HepG2 (cell line): ENCODE measurements around the gene PRKG1. TPM values are rescaled to one million over a fixed set of nuclear protein-coding genes. Genes with fewer than 3 reads are reported as not detected.

Experiments used
- ATAC-seq: fragments of 200-7000 bp; cut with Tn5 transposase; 3 replicates; pipeline ENCODE4 v1.9.1; 2020; ENCODE audit warnings: mild to moderate bottlenecking, moderate library complexity
- BruUV-seq: library from RNA; stranded (reverse); fragments of 400-500 nt; replicated peaks from 2 replicates; lab custom pipeline; 2021; lab: Mats Ljungman, UMichigan
- CTCF ChIA-PET: fragments of 300-600 bp; formaldehyde crosslinking; extraction: SDS; loops from one replicate; lab custom pipeline; 2021; ENCODE audit warnings: low total read pairs, inconsistent platforms, low intra/inter-chr PET ratio; lab: Yijun Ruan, JAX
- POLR2A ChIA-PET: fragments of 350-600 bp; sonication (Branson Sonifier 250); formaldehyde crosslinking; loops from one replicate; lab custom pipeline; 2020; ENCODE audit warnings: antibody characterized with exemption, inconsistent platforms; lab: Yijun Ruan, JAX
- DNase-seq: peaks from one replicate; pipeline ENCODE4 v3.0.0-alpha.2; 2015; ENCODE audit warnings: low spot score
- FAIRE-seq: peaks from 3 replicates; lab custom pipeline; 2011; peaks lifted over from hg19 to GRCh38; lab: Jason Lieb, UNC
- H2AFZ ChIP-seq: one replicate; pipeline ENCODE4 v1.6.1; 2011; ENCODE audit warnings: low read length, inconsistent platforms
- H3K27ac ChIP-seq: fragments of 300-600 bp; 3 replicates; pipeline ENCODE4 v1.8.0; 2011; ENCODE audit warnings: mixed run types, mild to moderate bottlenecking, mixed read lengths, low read length, inconsistent platforms; ENCODE audit not compliant: insufficient read depth; ENCODE audit errors: extremely low read length
- H3K27me3 ChIP-seq, 2 experiments: fragments of 200-600 bp in 1 of 2; 2 replicates in 1 of 2; 3 replicates in 1 of 2; pipeline versions ENCODE4 v1.6.0 to v1.8.0; 2011; ENCODE audit warnings: low read length in 2 of 2, mild to moderate bottlenecking in 2 of 2, moderate library complexity in 2 of 2, inconsistent platforms in 1 of 2; ENCODE audit not compliant: insufficient read depth in 2 of 2, control insufficient read depth in 1 of 2
- H3K36me3 ChIP-seq, 2 experiments: fragments of 200-600 bp in 1 of 2; replicated peaks in 1 of 2; 2 replicates in 1 of 2; 3 replicates in 1 of 2; pipeline versions ENCODE4 v1.5.1 to v1.8.0; 2011; ENCODE audit warnings: low read length in 2 of 2, inconsistent platforms in 1 of 2; ENCODE audit not compliant: insufficient read depth in 2 of 2, control insufficient read depth in 1 of 2
- H3K4me1 ChIP-seq: 2 replicates; pipeline ENCODE4 v1.5.1; 2012; ENCODE audit warnings: low read length, inconsistent platforms; ENCODE audit not compliant: insufficient read depth
- H3K4me2 ChIP-seq: 2 replicates; pipeline ENCODE4 v1.6.0; 2011; ENCODE audit warnings: low read depth, low read length, inconsistent platforms
- H3K4me3 ChIP-seq, 3 experiments: fragments of 200-600 bp in 1 of 3; sonication (generic), shearing (Covaris generic) in 1 of 3; replicated peaks in 1 of 3; 2 replicates each; pipeline ENCODE4 v1.5.1; 2011 to 2016; ENCODE audit warnings: low read length in 3 of 3, inconsistent platforms in 2 of 3, low read depth in 2 of 3, mild to moderate bottlenecking in 2 of 3, control low read depth in 1 of 3, mixed read lengths in 1 of 3; ENCODE audit not compliant: insufficient read depth in 1 of 3
- H3K79me2 ChIP-seq: one replicate; pipeline ENCODE4 v1.6.1; 2011; ENCODE audit warnings: low read length, inconsistent platforms; ENCODE audit not compliant: insufficient read depth
- H3K9ac ChIP-seq: 2 replicates; pipeline ENCODE4 v1.6.0; 2011; ENCODE audit warnings: mild to moderate bottlenecking, low read depth, low read length, inconsistent platforms; ENCODE audit not compliant: insufficient read depth
- H3K9me3 ChIP-seq: 2 replicates; pipeline ENCODE4 v1.5.1; 2012; ENCODE audit warnings: mild to moderate bottlenecking, low read length
- H4K20me1 ChIP-seq: 2 replicates; pipeline ENCODE4 v1.6.0; 2011; ENCODE audit warnings: inconsistent platforms, mild to moderate bottlenecking, low read length, moderate library complexity; ENCODE audit not compliant: insufficient read depth
- CEBPZ ChIP-seq: IDR thresholded peaks from 2 replicates; pipeline ENCODE4 v1.6.1; 2012; ENCODE audit warnings: low read length, improper control_type of control experiment
- CREBL2 ChIP-seq: sonication (generic); formaldehyde crosslinking; IDR thresholded peaks from 2 replicates; pipeline ENCODE4 v1.8.1; 2023; ENCODE audit warnings: missing genetic modification reagents, mild to moderate bottlenecking, borderline replicate concordance
- MIER2 ChIP-seq: IDR thresholded peaks from 2 replicates; pipeline ENCODE4 v1.6.1; 2016; ENCODE audit warnings: missing biosample characterization, missing genetic modification reagents
- NFE2L2 ChIP-seq: fragments of 150-350 bp; IDR thresholded peaks from 2 replicates; pipeline ENCODE4 v1.6.1; 2014; ENCODE audit warnings: low read length
- TRIM22 ChIP-seq: fragments of 450-650 bp; IDR thresholded peaks from 2 replicates; pipeline ENCODE4 v1.6.1; 2017
- ZBTB20 ChIP-seq: sonication (generic); formaldehyde crosslinking; IDR thresholded peaks from 2 replicates; pipeline ENCODE4 v1.8.1; 2023; ENCODE audit warnings: missing genetic modification reagents, low read depth, mild to moderate bottlenecking, borderline replicate concordance
- ZNF335 ChIP-seq: sonication (generic); formaldehyde crosslinking; IDR thresholded peaks from 2 replicates; pipeline ENCODE4 v1.4.0; 2020; ENCODE audit warnings: missing genetic modification reagents
- WGBS: methylation state at CpG from one replicate; pipeline ENCODE4 v1.1.6; 2017; ENCODE audit warnings: low lambda C conversion rate; 5-methylcytosine and 5-hydroxymethylcytosine counted together
- in situ Hi-C: cut with HindIII; loops from 2 replicates; pipeline ENCODE4 v1.10.0; 2017; ENCODE audit warnings: low pct_unique_long_range_greater_than_20kb; ENCODE audit not compliant: extremely low pct_ligation_motif_present
- intact Hi-C: fragments of 100-400 bp; cut with micrococcal nuclease; formaldehyde crosslinking; loops from one replicate; pipeline ENCODE4 v1.10.0; 2022; ENCODE audit not compliant: unreplicated experiment
- polyA plus RNA-seq, 8 experiments: library from polyadenylated mRNA; depleted of rRNA in 3 of 8; stranded (reverse) in 7 of 8; unstranded in 1 of 8; fragments of >200 nt; fragmentation: Illumina TruSeq in 4 of 8; extraction: Trizol in 4 of 8; gene quantifications; 2 replicates each; pipeline versions ENCODE4 v1.2.1 to v1.2.3, GENCODE V29; 2011 to 2016; ENCODE audit warnings: low read depth in 4 of 8, missing spikeins in 1 of 8, mixed read lengths in 1 of 8; ENCODE audit not compliant: insufficient read depth in 1 of 8
- total RNA-seq, 5 experiments: library from RNA; depleted of rRNA; stranded (reverse); fragments of >200 nt; fragmentation: Illumina TruSeq; extraction: Trizol; gene quantifications; 2 replicates each; pipeline ENCODE4 v1.2.3, GENCODE V29; 2016; ENCODE audit warnings: low read depth in 1 of 5
- TF ChIP-seq, protein P1 (sequence below): sonication (generic); formaldehyde crosslinking; IDR thresholded peaks from 2 replicates; pipeline ENCODE4 v1.4.0; 2020; ENCODE audit warnings: missing genetic modification reagents, borderline replicate concordance

The PRKG1 gene
- total and polyA plus RNA-seq, 2 of the 13 experiments (the other 11 are each of a cell fraction or from before 2014, with no cell fraction given) = 0.01 TPM; not detected in 1

DNA sequence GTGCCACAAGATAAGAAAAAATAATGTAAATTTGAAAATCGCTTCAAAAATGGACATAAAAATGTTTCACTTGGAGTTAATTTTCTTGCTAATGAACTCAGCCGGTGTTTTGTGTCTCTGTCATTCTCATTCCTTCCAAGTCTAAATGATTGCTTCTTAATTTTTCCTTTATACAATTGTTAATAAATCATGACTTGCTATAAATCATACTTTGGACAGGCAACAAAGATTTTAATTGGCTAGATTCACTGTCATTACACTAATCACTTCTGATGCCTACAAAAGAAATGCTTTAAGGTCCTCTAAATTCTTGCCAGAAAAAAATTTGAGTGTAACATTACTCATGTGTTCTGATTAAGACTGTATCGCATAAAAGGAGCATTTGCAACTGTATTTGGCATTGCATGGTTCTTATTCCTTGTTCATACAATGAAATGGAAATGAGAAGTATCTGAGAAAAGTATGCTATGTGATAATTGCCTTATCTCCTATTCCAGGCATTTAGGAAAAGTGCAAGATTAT is 1000.3 kb downstream of the PRKG1 start:
- peak; percentile 16; the same call in 1 of the 2 replicates for TF ChIP-seq NFE2L2
- TF ChIP-seq TRIM22 = no peak
- FAIRE-seq (no peak), DNase-seq (no peak), ATAC-seq (no peak)
- no peak overlapping the region for H3K9ac ChIP-seq
- WGBS = 2% methylated on average over 3 of the region's 3 CpGs
- H3K27me3 ChIP-seq = no peaks in the 10 kb centered on the region
- no peaks in the 10 kb centered on the region for H3K4me1 ChIP-seq
- H3K79me2 ChIP-seq = no peaks in the 10 kb centered on the region
- no peak overlapping the region for H2AFZ ChIP-seq
- no peak overlapping the region for H3K27ac ChIP-seq
- in situ Hi-C loops = no loop called here
- H3K9me3 ChIP-seq = no peaks in the 10 kb centered on the region
- H3K4me2 ChIP-seq = no peak overlapping the region
- ChIA-PET POLR2A (no interaction called here), CTCF (no interaction called here)
- no TSS peak for BruUV-seq
- H3K4me3 ChIP-seq = no peak overlapping the region
- intact Hi-C loops = no loop called here
- H3K36me3 ChIP-seq = no peaks in the 10 kb centered on the region
- no peaks in the 10 kb centered on the region for H4K20me1 ChIP-seq

DNA sequence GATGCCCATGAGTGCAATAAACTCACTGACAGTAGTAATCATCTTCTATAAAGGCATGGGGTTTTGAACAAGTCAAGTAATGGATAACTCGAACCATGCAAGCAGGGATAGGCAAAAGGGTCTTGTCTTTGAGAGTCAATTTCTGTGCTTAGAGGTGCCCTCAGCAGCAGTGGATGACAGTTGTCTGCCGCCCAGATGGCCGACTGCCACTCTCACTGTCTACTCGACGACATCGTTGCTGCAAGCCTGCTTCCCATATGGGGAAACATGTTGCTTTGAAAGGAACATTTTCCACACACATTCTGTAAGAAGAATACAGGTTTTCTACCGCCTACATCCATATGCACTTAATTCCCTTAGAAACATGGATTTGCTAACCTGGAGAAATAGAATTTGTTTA is 1003.5 kb downstream of the PRKG1 start:
- intact Hi-C loops (no loop called here), in situ Hi-C loops (no loop called here)
- DNase-seq = no peak
- Histone ChIP-seq H3K4me3 (no peak overlapping the region), H3K27me3 (peaks cover 0 to 1% of the 10 kb centered on the region in 2 experiments; a peak in 1 of 5 replicates), H4K20me1 (no peaks in the 10 kb centered on the region), H3K9me3 (no peaks in the 10 kb centered on the region), H2AFZ (no peak overlapping the region), H3K4me1 (no peaks in the 10 kb centered on the region), H3K36me3 (no peaks in the 10 kb centered on the region), H3K79me2 (no peaks in the 10 kb centered on the region), H3K9ac (no peak overlapping the region), H3K4me2 (no peak overlapping the region), H3K27ac (no peak overlapping the region)
- CTCF ChIA-PET = no interaction called here
- no peak for ATAC-seq
- no peak for FAIRE-seq
- POLR2A ChIA-PET = no interaction called here
- no TSS peak for BruUV-seq
- WGBS = under 1% methylated on average over 7 of the region's 7 CpGs
- TF ChIP-seq CEBPZ = no peak
- TF ChIP-seq MIER2 (CRISPR knock-in tag) = no peak
- TF ChIP-seq CREBL2 (CRISPR knock-in tag) = no peak
- no peak for TF ChIP-seq ZBTB20 (CRISPR knock-in tag)
- TF ChIP-seq ZNF335 (CRISPR knock-in tag) = no peak
- TF ChIP-seq, protein P1, sequence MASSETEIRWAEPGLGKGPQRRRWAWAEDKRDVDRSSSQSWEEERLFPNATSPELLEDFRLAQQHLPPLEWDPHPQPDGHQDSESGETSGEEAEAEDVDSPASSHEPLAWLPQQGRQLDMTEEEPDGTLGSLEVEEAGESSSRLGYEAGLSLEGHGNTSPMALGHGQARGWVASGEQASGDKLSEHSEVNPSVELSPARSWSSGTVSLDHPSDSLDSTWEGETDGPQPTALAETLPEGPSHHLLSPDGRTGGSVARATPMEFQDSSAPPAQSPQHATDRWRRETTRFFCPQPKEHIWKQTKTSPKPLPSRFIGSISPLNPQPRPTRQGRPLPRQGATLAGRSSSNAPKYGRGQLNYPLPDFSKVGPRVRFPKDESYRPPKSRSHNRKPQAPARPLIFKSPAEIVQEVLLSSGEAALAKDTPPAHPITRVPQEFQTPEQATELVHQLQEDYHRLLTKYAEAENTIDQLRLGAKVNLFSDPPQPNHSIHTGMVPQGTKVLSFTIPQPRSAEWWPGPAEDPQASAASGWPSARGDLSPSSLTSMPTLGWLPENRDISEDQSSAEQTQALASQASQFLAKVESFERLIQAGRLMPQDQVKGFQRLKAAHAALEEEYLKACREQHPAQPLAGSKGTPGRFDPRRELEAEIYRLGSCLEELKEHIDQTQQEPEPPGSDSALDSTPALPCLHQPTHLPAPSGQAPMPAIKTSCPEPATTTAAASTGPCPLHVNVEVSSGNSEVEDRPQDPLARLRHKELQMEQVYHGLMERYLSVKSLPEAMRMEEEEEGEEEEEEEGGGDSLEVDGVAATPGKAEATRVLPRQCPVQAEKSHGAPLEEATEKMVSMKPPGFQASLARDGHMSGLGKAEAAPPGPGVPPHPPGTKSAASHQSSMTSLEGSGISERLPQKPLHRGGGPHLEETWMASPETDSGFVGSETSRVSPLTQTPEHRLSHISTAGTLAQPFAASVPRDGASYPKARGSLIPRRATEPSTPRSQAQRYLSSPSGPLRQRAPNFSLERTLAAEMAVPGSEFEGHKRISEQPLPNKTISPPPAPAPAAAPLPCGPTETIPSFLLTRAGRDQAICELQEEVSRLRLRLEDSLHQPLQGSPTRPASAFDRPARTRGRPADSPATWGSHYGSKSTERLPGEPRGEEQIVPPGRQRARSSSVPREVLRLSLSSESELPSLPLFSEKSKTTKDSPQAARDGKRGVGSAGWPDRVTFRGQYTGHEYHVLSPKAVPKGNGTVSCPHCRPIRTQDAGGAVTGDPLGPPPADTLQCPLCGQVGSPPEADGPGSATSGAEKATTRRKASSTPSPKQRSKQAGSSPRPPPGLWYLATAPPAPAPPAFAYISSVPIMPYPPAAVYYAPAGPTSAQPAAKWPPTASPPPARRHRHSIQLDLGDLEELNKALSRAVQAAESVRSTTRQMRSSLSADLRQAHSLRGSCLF (CRISPR knock-in tag) = no peak
